Measurements from ENCODE around the gene CDC42EP1.

The CDC42EP1 gene

DNA sequence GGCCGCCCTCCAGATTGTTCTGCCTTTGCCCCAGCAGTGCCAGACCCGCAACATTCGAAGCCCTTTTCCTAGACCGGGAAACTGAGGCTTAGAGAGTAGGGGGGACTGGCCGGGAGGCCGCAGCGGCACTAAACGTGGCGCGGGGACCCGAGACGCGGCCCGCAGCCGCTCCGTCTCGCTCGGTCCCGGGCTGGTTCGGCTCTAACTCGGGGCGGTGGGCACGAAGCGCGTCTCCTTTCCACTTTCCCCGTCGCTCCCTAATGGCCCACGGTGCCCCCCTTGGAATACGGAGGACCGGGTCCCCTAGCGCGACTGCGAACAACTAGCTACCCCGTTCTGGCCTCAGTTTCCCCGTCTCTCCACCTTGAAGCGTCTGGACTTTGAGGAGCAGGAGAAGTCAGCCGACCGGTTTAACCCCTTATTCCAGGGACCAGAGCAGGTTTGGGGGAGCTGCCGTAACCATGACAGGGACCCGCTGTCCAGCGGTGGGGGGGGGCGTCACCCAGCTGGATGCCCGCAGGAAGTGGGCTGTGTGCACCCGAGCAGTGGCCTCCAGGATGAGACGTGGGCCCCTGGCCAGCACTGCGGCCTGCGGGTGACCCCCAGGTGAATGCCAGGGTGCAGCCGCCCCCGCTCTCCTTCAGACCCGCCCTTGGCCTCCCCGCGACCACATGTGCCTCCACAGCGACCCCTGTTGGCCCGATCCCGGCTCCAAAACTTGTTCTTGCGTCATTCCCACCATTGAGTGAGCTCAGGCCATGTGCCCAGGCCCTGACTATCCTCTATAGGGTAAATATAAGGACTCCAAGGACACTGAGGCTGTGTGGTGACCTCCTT, 1.1 kb downstream of the CDC42EP1 start:
- DNase-seq: peak; percentile 79

DNA sequence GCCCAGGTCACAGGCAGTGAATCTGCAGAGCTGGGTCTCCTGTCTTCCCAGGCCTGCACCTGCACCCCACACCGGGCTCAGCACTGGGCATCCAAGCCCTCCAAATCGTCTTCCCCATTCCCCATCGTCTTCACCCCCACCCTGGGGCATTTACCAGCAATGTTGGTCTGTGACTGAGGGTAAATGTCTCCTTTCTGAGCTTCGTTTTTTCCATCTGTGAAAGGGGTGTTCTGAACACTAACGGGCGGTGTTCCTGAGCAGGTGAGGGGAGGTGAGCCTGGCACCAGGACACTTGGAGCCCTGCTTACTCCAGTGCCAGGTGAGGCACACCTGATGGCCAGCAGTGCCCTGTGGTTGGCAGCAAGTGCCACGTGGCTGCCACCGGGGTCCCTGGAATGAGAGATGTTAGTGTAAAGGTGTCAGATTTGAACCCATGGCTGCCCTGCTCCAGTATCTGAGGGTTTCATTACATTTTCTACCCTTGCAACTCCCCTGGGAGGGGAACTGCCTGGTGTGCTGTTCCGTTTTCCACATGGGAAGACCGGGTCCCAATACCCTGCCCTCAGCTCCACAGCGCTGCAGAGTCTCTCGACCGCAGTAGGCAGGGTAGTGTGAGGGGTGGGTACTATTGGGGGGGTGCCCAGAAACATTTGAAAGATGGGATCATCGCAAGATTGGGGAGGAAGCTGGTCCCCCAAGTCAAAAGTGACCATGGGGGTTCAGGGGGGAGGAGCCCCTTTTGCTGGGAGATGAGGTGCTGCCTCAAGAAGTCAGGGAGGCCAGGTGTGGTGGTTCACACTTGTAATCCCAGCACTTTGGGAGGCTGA, 2.0 kb downstream of the CDC42EP1 start:
- DNase-seq: no peak

DNA sequence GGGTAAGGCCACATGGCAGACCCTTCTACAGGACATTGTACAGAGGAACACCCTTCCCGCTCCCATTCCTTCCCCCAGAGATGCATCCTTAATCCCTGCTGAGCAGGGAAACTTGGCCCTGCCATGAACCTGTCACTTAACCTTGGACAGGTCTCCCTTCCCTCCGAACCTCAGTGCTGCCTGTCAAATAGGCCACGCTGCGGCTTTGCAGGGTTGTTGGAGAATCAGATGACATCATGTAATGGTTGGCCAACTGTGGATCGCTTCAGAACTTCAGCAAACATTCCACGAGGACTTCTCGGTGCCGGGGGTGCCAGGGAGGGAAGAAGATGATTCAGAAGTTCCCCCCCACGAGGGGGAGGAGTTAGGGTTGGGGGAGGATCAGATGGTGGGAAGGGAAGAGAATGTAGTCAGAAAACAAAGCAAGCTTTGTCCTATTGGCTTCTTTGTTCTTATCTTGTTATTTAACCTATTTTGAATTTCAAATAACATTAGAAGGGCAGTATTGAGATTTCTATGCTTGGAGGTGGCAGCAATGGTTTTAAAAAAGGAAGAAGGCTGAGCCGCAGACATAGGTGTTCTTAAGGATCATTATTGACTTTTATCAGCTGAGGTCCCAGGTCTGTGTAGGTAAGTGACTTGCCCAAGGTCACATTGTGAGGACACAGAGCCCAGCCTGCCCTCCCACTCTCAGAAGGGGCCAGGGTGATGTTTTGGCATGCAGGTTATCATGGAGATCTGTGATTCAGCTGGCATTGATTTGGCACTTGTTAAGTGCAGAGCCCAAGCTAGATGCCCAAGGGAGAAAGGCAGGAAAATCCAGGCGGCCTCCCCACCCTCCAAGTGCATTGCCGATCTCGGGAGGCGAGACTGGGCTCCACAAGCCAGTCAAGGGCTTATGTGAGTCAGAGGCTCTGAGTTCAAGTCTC, 3.1 kb downstream of the CDC42EP1 start:
- peak; percentile 66 for DNase-seq

DNA sequence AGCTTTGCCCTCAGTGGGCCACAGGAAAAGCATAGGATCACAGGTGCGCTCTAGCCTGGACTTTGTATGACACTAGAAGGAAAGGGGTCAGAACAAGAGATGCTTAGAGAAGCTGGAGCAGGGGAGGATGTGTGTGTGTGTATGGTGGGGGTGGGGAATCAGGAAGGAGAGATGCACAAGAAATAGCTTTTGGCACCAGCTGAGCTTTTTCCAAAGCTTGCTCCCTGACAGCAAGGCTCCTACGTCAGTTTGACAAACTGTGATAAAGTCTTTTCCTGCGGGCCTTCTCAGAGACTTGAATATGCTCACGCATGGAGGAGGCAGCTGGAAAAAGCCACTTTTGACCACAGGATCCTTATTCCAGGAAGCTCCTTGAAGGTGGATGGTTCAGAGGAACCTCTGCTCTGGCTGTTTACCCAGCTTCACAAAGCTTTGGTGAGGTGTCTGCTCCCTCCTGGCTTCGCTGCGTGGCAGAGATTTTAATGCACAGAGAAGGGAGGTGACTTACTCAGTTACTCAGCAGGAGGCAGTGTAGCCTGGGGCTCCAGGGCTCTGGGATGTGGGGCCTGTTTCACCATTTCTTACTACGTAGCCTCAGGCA, 3.9 kb downstream of the CDC42EP1 start:
- DNase-seq: no peak

DNA sequence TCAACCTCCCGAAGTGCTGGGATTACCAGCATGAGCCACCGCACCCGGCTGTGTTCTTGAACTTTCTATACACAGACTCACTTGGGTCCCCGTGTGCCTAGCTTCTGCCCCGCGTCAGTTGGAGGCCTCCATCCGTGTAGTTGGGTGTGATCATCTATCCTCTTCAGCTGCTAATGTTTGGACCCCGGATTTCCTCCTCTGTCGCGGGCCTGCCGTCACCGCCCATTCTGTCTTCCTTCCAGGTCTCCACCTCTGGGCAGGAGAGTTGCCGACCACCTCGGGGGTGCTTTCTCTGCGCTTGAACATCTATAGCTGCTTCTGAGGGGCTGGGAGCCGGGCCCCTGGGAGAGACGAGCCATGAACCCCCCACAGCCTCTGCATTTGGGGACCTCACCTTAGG, 5.5 kb downstream of the CDC42EP1 start:
- DNase-seq: no peak

DNA sequence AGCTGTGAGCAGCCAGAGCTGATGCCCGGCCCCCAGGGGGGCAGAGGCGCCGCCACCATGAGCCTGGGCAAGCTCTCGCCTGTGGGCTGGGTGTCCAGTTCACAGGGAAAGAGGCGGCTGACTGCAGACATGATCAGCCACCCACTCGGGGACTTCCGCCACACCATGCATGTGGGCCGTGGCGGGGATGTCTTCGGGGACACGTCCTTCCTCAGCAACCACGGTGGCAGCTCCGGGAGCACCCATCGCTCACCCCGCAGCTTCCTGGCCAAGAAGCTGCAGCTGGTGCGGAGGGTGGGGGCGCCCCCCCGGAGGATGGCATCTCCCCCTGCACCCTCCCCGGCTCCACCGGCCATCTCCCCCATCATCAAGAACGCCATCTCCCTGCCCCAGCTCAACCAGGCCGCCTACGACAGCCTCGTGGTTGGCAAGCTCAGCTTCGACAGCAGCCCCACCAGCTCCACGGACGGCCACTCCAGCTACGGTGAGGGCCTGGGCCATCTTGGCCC, 6.1 kb downstream of the CDC42EP1 start:
- DNase-seq: peak; percentile 78

DNA sequence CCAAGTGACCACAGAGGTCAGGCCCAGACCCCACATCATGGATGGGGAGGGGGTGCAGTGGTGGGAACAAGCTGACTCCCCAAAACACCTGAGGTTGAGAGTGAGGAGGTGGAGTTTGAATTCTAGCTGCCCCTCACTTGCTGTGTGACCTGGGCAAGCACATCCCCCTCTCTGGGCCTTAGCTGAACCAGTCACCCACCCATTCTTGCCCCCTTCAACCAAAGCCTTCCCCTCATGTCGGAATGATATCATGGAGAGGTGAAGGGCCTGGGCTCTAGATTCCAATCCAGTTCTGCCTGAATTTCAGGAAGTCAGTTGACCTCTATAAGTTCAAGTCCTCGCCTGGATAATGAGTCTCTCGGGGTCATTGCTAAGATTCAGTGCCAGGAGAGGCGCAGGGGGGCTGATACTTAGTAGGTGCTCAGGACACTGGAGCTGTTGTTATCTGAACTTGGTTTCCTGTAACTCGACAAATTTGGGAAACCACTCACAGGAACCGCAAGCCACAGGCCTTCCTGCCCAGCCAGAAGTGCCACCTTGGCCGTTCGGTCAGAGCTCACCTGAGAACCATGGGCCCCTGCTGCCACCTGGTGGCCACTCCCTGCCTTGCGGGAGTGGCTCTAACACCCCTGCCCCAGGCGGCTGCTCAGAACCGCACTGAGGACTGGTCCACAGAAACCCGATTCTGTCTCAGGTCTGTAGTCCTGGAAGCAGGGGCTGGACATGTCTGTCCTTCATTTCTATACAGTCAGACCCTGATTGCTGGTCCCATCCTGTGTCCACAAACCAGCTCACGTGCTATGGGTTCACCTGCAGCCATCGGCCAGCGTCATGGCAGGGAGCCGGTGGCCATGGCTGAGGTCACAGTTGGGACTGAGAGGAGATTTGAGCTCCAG, 6.9 kb downstream of the CDC42EP1 start:
- peak; percentile 68 for DNase-seq

DNA sequence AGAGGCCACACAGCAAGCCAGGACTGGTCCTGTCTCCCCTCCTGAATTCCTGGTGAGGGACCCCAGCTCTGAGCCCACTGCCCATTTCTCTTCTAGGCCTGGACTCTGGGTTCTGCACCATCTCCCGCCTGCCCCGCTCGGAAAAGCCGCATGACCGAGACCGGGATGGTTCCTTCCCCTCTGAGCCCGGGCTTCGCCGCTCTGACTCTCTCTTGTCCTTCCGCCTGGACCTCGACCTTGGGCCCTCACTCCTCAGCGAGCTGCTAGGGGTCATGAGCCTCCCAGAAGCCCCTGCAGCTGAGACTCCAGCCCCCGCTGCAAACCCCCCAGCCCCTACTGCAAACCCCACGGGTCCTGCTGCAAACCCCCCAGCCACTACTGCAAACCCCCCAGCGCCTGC, 7.7 kb downstream of the CDC42EP1 start:
- no peak for DNase-seq

DNA sequence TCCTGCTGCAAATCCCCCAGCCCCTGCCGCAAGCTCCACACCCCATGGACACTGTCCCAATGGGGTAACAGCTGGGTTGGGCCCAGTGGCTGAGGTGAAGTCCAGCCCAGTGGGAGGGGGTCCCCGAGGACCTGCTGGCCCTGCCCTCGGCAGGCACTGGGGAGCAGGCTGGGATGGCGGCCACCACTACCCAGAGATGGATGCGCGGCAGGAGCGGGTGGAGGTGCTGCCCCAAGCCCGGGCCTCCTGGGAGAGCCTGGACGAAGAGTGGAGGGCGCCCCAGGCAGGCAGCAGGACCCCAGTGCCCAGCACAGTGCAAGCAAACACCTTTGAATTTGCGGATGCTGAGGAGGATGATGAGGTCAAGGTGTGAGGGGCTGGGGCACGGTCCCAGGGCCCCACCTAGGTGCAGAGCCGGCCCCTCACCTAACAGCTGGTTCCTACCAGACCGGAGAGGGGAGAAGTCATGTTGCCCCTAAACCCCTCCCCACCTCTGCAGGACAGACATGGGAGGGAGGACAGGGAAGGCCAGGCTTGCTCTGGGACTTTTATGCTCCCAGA, 8.2 kb downstream of the CDC42EP1 start:
- DNase-seq: no peak

DNA sequence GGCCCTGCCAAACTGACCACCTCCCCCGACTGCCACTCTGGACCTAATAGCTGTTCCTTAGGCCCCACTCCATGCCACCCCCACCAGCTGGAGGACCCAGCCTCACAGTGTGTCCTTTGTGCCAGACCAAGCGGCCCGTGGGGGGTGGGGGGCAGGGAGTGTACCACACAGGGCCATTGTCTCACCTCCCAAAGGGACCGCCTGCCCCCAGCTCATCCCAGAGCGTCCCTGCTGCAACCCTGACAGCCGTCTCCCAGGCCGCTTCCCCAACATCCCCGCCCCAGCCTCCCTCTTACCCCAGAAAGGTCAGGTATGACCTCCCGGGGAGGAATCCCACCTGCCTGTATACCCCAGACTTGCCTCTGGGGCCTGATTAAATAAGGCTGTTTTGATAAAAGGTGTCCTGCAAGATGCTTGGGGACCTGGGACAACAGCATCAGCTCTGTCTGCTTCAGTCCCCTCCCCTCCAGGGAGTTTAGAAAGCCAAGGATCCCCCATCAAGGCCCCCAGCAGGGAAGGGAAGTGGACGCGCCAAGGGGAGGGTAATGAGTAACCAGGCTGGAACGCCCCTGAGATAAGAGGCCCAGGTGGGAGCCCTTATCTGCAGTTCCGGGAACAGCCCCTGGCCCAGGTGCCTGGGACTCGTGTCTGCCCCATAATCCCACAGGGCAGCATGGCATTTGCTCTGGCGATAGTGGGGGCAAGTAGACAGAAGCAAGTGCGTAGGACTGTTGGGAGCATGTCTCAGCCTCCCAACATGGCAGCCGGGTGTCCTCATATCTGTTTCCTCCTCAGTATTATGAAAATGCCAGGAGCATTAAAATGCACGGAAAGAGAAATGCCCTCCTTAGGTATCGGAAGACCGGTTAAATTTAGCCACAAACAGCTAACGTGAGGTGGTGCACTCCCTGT, 9.0 kb downstream of the CDC42EP1 start:
- DNase-seq: no peak

DNA sequence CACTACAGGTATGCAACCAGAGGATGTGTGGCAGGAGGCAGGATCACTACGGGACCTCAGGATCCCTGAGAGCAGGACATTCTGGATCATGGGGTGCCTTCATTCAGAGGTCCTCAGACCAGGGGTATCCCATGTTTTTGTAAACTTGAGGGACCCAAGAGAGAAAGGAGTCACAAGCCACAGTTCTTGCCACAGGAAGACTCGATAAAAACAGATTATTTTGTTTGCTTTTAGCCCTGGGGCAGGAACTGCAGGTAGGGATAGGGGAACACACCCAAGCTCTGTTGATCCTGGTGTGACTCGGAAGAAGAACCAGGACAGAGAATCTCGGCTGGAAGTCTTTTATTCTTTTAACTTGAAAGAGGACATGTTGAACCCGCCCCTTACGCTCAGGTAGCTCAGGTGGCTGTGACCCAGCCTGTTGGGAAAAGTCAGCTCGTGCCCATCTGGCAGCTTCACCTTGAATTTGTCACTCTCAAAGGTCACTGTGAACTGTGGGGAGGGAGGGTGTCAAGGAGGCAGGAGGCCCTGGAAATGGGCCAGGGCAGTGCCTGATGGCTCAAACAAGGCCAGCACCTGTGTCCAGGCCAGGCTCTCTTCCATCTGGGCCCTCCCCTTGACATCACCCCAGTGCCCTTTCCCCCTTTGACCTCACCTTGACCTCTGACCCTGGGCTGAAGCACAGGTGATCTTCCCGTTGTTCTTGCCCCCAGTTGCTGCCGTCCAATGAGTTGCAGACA, 9.8 kb downstream of the CDC42EP1 start:
- no peak for DNase-seq

DNA sequence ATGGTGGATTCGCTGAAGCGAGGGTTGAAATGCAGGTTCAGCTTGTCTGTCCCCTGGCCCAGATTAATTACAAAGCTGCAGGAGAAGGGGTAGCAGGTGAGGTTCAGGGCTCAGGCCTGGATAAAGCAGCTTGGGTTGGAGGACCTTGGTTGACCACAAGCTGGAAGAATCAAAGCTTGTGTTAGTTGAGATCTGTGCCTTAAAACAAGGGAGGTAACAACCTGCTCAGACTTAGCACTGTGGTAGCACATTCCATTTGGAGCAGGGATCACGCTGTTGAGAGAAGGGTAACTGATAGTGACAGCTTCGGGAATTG, 10.3 kb downstream of the CDC42EP1 start:
- DNase-seq: no peak

DNA sequence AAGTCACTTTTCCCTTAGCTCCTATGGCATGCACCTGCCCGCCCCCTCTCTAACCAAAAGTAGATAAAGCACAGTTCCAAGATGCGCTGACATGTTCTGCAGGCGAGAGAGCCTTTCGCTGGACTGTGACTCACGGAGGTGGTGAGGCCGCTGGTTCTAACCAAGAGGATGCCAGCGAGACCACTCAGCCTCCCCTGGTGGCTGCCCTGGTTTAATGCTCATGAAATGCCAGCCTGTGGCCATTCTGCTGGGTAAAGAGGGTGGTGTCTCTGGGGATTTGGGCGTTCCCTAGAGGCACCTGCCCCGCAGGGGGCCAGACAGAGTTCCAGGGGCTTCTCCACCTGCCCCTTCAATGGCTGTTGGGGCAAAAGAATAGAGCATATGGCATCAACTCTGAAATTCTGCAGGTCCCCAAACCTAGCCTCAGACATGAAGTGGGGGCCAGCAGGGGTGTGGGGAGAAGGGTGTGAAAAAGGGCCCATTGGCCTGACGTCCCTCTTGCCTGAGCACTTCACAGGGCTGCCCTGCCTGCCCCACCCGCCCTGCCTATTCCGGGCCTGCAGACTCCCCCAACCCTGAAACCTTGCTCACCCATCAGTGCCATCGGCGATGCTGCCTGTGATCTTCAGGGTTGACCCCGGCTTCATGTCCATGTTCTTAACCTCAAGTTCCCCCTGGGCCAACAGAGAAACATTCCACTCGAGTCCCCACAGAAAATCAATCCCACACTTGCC, 11.1 kb downstream of the CDC42EP1 start:
- no peak for DNase-seq

DNA sequence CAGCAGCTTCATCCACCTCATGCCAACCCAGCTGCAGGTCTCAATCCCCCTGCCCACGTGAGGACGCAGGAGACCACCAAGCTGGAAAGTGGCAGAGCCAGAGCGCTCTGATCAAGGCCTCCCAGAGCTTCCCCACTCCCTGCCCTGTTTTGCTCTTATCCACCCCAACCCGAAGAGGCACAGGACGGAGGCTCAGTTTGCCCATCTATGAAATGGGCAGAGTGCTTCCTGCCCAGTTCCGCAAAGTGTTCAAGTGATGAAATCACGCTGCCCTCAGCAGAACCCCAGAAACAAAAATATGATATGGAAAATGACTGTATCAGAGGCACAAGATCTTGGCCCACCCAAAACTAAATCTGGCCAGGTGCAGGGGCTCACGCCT, 11.7 kb downstream of the CDC42EP1 start:
- no peak for DNase-seq

DNA sequence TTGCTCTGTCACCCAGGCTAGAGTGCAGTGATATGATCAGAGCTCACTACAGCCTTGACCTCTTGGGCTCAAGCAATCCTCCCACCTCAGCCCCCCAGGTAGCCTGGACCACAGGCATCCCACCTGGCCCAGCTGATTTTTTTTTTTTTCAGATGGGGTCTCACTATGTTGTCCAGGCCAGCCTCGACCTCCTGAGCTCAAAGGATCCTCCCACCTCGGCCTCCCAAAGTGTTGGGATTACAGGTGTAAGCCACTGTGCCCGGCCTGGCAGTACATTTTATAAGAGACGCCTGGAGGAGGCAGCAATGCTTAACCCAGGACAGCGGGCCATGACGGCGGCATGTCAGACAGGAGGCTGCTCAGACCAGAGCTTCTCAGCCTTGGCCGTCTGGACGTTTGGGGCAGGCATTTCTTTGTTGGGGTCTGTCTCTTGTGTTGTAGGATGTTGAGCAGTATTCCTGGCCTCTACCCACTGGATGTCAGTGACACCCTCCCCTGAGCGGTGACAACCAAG, 15.3 kb downstream of the CDC42EP1 start:
- DNase-seq: no peak

DNA sequence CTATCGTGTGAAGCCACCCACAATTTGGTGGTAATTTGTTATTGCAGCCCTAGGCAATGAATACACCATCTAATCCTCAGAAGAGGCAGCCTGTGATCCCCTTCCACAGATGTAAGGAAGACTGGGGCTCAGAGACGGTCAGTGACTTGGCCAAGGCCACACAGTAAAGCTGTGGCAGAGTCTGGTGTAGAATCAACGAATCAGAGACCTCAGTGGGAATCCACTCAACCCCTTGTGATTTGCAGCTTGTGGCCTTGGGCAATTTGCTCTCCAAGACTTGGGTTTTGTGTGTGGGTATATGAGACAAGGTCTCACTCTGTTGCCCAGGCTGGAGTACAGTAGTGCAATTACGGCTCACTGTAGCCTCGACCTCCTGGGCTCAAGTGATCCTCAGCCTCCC, 17.7 kb downstream of the CDC42EP1 start:
- DNase-seq: peak; percentile 69

DNA sequence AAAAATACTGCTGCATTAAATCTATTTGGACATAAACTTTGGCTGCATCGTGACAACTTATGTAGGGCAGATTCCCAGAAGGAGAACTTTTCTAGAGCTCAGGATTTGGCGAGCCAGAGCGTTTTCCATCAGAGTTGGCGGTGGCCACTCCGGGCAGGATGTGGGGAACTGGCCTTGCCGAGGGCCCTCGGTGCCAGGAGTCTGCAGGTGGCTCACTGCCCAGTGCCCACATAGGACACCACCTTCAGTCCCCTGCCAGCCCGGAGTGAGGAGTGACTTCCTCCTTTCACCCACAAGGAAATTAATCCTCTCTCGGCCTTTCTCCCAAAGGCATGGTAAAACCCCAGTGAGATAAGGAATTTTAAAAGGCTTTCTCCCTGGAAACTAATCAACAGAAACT, 21.2 kb downstream of the CDC42EP1 start:
- DNase-seq: no peak

DNA sequence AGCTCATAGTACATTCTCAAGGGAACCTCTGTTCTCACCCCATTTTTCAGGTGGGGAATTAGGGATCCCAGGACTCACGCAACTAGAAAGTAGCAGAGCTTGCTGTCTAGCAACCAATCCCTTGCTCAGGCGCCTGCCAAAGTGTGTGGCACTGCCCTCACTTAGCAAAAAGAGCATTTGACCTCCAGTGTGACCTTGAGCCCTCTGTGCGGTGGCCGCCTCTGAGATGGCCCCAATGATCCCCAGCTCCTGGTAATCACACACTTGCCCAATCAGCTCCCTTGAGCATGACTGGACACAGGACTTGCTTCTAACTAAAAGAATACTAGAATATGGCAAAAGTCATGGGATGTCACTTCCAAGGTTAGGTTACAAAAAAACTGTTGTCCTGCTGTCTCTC, 22.2 kb downstream of the CDC42EP1 start:
- no peak for DNase-seq

Measured in inflammatory macrophage treated with lipopolysaccharide for 4 hours (primary cell).